Natural killer cell treated with Interleukin-12 subunit alpha and Interleukin-12 subunit beta and Interleukin-15 and Interleukin-18, amount 100 ng/mL, for 72 hours (primary cell): ENCODE results near the gene SLC7A7. TPM values are rescaled to one million over a fixed set of nuclear protein-coding genes. Genes with fewer than 3 reads are reported as not detected.
"Not testable (repeated sequence)": the region's sequence is repeated elsewhere in the genome, so short reads cannot be mapped to it uniquely, and the experiment has no call there.

ENCODE experiments used
- ATAC-seq, 2 donors: fragments of 150-1000 bp; cut with Tn5 transposase in 1 of 2; sonication (Bioruptor Pico), chemical (Tn5 transposase) in 1 of 2; 2 replicates each; pipeline ENCODE4 v1.10.0; 2021
- DNase-seq: peaks from one replicate; pipeline ENCODE4 v3.0.0; 2022; ENCODE audit warnings: low spot score
- H3K27ac Mint-ChIP-seq, 2 donors: 1 replicate in 1 of 2; 2 replicates in 1 of 2; pipeline ENCODE4 v1.8.0; 2022; ENCODE audit warnings: mixed read lengths in 2 of 2, mild to moderate bottlenecking in 1 of 2, moderate library complexity in 1 of 2
- H3K27me3 Mint-ChIP-seq, 2 donors: 1 replicate in 1 of 2; 2 replicates in 1 of 2; pipeline ENCODE4 v1.8.0; 2022; ENCODE audit warnings: mixed read lengths in 2 of 2
- H3K36me3 Mint-ChIP-seq: one replicate; pipeline ENCODE4 v1.8.0; 2022; ENCODE audit warnings: mixed read lengths
- H3K4me1 Mint-ChIP-seq, 2 donors: 1 replicate in 1 of 2; 2 replicates in 1 of 2; pipeline ENCODE4 v1.8.0; 2022; ENCODE audit warnings: low read depth in 2 of 2, mixed read lengths in 2 of 2, mild to moderate bottlenecking in 1 of 2
- H3K4me3 Mint-ChIP-seq: one replicate; pipeline ENCODE4 v1.8.0; 2022; ENCODE audit warnings: mixed read lengths
- H3K9me3 Mint-ChIP-seq: 2 replicates; pipeline ENCODE4 v1.8.0; 2022; ENCODE audit warnings: mixed read lengths
- total RNA-seq, 2 donors: library from RNA; stranded (reverse); gene quantifications; one replicate each; pipeline ENCODE4 v1.2.3, GENCODE V29; 2022

SLC7A7 gene
- total RNA-seq, 2 donors from 2014 or later: 0.36 to 0.59 TPM

DNA sequence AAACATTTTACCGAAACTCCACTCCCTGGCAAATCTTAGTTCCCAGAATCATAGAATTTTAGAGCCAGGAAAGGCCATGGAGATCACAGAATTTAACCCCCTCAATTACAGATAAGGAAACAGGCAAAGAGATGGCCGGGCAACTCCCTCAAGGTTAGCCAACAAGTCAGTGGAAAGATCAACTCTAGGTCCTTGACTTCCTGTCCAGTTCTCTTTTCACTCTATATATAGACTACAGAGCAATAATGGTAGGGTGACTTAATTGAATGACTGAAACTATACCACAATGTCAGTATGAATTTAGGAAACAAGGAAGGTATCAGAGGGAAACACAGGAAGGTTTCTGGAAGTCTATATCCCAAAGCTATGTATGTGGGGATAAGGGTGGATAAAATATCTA is 37.2 kb downstream of the SLC7A7 start:
- H3K27ac Mint-ChIP-seq: no peak overlapping the region
- ATAC-seq (no peak), DNase-seq (no peak)
- H3K27me3 Mint-ChIP-seq: no peaks in the 10 kb centered on the region
- H3K4me1 Mint-ChIP-seq: no peaks in the 10 kb centered on the region
- no peak overlapping the region for H3K4me3 Mint-ChIP-seq
- no peaks in the 10 kb centered on the region for H3K9me3 Mint-ChIP-seq
- H3K36me3 Mint-ChIP-seq: peaks cover 4% of the 10 kb centered on the region

GRCh38 chr14:22776849-22777248 is 38.4 kb downstream of the SLC7A7 start:
- ATAC-seq, DNase-seq, H3K27ac Mint-ChIP-seq, H3K9me3 Mint-ChIP-seq, H3K4me1 Mint-ChIP-seq, H3K27me3 Mint-ChIP-seq, H3K4me3 Mint-ChIP-seq, H3K36me3 Mint-ChIP-seq: not testable (repeated sequence)

DNA sequence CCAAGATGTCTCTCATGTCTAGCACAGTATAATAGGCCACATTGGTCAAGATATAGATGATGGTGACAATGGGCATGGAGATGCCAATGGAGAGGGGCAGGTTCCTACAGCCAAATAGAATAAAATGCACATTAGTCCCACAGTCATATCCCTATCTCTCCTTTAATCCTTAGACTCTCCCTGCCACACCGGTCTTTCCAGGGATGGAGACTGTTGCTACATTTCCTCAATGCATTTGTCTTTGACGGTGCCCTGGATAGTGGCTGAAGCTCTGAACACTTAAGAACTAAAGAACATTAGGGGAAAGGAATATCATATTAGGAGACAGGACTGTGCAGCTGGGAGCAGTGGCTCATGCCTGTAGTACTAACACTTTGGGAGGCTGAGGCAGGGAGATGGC is 39.0 kb downstream of the SLC7A7 start:
- no peak overlapping the region for H3K27ac Mint-ChIP-seq
- H3K4me1 Mint-ChIP-seq: peaks cover 0 to 3% of the 10 kb centered on the region in 2 donors

DNA sequence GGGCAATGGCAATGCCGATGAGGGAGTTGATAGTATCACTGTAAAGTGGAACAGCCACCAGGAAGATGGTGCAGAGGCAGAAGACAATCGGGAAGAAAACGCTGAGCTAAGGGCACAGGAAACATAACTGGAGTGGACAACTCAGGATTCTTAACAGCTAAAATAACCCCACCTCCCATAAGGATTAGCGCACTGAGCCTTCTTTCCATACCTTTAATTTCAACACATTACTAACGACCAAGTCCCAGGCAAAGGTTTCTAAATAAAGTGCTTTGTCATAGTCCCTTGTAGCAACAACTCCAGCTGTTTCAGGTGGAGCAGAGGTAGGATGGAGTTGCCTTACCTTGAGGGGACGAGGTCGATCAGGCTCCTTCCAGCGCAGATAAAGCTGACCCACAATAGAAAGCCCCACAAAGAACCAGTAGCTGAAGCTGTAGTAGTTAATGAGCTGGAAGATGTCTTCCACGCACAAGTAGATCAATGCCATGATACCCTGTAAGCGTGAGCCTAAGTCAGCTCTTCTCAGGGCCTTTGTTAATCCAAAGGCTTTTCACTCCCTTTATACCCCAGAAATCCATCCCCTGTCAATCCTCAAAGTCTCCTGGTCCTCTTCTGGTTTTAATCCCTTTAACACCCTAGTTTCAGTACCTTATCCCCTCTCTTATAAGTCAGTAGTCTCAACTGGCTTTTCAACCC is 41.1 kb downstream of the SLC7A7 start:
- Mint-ChIP-seq H3K4me3 (no peak overlapping the region), H3K36me3 (peaks cover 29% of the 10 kb centered on the region), H3K27ac (peak overlapping the region in 1 of 2 donors; percentile 21), H3K9me3 (no peaks in the 10 kb centered on the region), H3K27me3 (no peaks in the 10 kb centered on the region), H3K4me1 (peaks cover 6 to 9% of the 10 kb centered on the region in 2 donors)
- DNase-seq (no peak), ATAC-seq (no peak)

More for the DNA sequence above, 39.0 kb downstream of the SLC7A7 start:
- Mint-ChIP-seq H3K9me3 (no peaks in the 10 kb centered on the region), H3K4me3 (no peak overlapping the region), H3K36me3 (peaks cover 11% of the 10 kb centered on the region), H3K27me3 (no peaks in the 10 kb centered on the region)
- no peak for DNase-seq
- no peak for ATAC-seq

GRCh38 chr14:22773162-22774010 is 41.8 kb downstream of the SLC7A7 start:
- Mint-ChIP-seq H3K36me3 (peaks cover 32% of the 10 kb centered on the region), H3K27me3 (no peaks in the 10 kb centered on the region), H3K4me3 (no peak overlapping the region), H3K27ac (peak overlapping the region in 1 of 2 donors; percentile 21), H3K4me1 (peaks cover 13 to 14% of the 10 kb centered on the region in 2 donors), H3K9me3 (no peaks in the 10 kb centered on the region)
- ATAC-seq: no peak
- no peak for DNase-seq

- Mint-ChIP-seq H3K9me3 (no peaks in the 10 kb centered on the region), H3K36me3 (peaks cover 32% of the 10 kb centered on the region), H3K4me1 (peaks cover 18 to 21% of the 10 kb centered on the region in 2 donors), H3K27me3 (no peaks in the 10 kb centered on the region), H3K4me3 (no peak overlapping the region), H3K27ac (no peak overlapping the region)
- ATAC-seq (no peak), DNase-seq (no peak)
These were observed 42.5 kb downstream of the SLC7A7 start for GRCh38 chr14:22772725-22773124.

- Mint-ChIP-seq H3K36me3 (peaks cover 38% of the 10 kb centered on the region), H3K27me3 (no peaks in the 10 kb centered on the region), H3K9me3 (no peaks in the 10 kb centered on the region), H3K4me1 (peaks cover 31 to 33% of the 10 kb centered on the region in 2 donors), H3K27ac (no peak overlapping the region), H3K4me3 (no peak overlapping the region)
- DNase-seq (no peak), ATAC-seq (no peak)
These were observed 44.6 kb downstream of the SLC7A7 start for GRCh38 chr14:22770481-22771187.

GRCh38 chr14:22769369-22769768 is 45.9 kb downstream of the SLC7A7 start:
- Mint-ChIP-seq H3K27ac (peak overlapping the region in 1 of 2 donors; percentile 97), H3K9me3 (no peaks in the 10 kb centered on the region), H3K36me3 (peaks cover 38% of the 10 kb centered on the region), H3K4me1 (peaks cover 31 to 33% of the 10 kb centered on the region in 2 donors), H3K27me3 (no peaks in the 10 kb centered on the region), H3K4me3 (peak overlapping the region; percentile 43)
- DNase-seq (no peak), ATAC-seq (no peak)

GRCh38 chr14:22768947-22769346 is 46.3 kb downstream of the SLC7A7 start:
- Mint-ChIP-seq H3K36me3 (peaks cover 38% of the 10 kb centered on the region), H3K27ac (peak overlapping the region in 1 of 2 donors; percentile 97), H3K27me3 (no peaks in the 10 kb centered on the region), H3K4me3 (peak overlapping the region; percentile 50), H3K4me1 (peaks cover 31 to 33% of the 10 kb centered on the region in 2 donors), H3K9me3 (no peaks in the 10 kb centered on the region)
- ATAC-seq (no peak), DNase-seq (no peak)

DNA sequence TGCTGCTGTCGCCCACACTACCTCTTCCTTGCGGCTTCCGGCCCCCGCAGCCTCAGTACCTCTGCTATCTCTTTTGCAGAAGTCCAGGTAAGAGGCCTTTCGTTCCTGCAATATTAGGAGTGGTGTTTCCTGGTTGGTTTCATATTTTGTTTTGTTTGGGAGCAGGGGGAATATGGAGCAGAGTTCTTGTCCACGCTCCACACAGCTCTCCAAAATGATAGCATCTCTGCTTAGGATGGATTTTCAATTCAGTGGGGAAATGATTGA is 48.0 kb downstream of the SLC7A7 start:
- Mint-ChIP-seq H3K27me3 (no peaks in the 10 kb centered on the region), H3K4me1 (peaks cover 31 to 33% of the 10 kb centered on the region in 2 donors), H3K36me3 (peaks cover 33% of the 10 kb centered on the region), H3K9me3 (no peaks in the 10 kb centered on the region), H3K27ac (peak overlapping the region; percentile 97 to 99), H3K4me3 (peak overlapping the region; percentile 96)
- DNase-seq (no peak), ATAC-seq (no peak)

- DNase-seq (peak; percentile 97), ATAC-seq (peak; percentile 92 to 96)
- H3K4me3 Mint-ChIP-seq: peak within 1 kb of the TSS; percentile 96
- H3K9me3 Mint-ChIP-seq: no peaks in the 10 kb centered on the region
- peaks cover 31% of the 10 kb centered on the region for H3K36me3 Mint-ChIP-seq
- peak within 1 kb of the TSS; percentile 97 to 99 for H3K27ac Mint-ChIP-seq
- H3K27me3 Mint-ChIP-seq: no peaks in the 10 kb centered on the region
- H3K4me1 Mint-ChIP-seq: peaks cover 31 to 33% of the 10 kb centered on the region in 2 donors
These were observed 48.5 kb downstream of the SLC7A7 start, which contains the start of gene OXA1L for GRCh38 chr14:22766457-22767322. Gene OXA1L (plus strand): TSS chr14:22766688. CDS start chr14:22766702, 14 bp downstream.

- peaks cover 17% of the 10 kb centered on the region for H3K36me3 Mint-ChIP-seq
These were observed 50.9 kb downstream of the SLC7A7 start for GRCh38 chr14:22764382-22764781.

DNA sequence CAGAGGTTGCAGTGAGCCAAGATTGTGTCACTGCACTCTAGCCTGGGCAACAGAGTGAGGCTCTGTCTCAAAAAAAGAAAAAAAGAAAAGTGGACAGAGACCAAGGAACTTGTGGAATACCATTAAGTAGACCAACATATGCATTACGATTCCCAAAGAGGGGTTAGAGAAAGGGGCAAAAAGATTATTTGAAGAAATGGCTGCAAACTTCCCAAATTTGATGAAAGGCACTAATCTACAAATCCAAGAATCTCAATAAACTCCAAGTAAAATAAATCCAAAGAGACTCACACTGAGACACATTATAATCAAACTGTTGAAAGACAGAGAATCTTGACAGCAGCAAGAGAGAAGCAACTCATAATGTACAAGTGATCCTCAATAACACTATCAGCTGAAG is 53.5 kb downstream of the SLC7A7 start:
- Mint-ChIP-seq H3K4me1 (peaks cover 5 to 8% of the 10 kb centered on the region in 2 donors), H3K27ac (no peak overlapping the region), H3K9me3 (no peaks in the 10 kb centered on the region), H3K36me3 (peaks cover 12% of the 10 kb centered on the region), H3K27me3 (no peaks in the 10 kb centered on the region), H3K4me3 (no peak overlapping the region)
- no peak for DNase-seq
- no peak for ATAC-seq

More at GRCh38 chr14:22764382-22764781, 50.9 kb downstream of the SLC7A7 start:
- Mint-ChIP-seq H3K9me3 (no peaks in the 10 kb centered on the region), H3K4me3 (no peak overlapping the region), H3K27ac (peak overlapping the region; percentile 97 to 99), H3K4me1 (peaks cover 24 to 29% of the 10 kb centered on the region in 2 donors), H3K27me3 (no peaks in the 10 kb centered on the region)
- ATAC-seq (no peak), DNase-seq (no peak)
